Gastroesophageal sphincter (tissue), 4 donors: Measurements from ENCODE around the gene CH25H. TPM values are rescaled to one million over a fixed set of nuclear protein-coding genes. Genes with fewer than 3 reads are reported as not detected.

Experiments
- ATAC-seq: fragments of 150-250 bp; one replicate; pipeline ENCODE4 v1.9.1; 2016; ENCODE audit warnings: mild to moderate bottlenecking, moderate library complexity
- H3K27ac ChIP-seq, 4 donors: fragments of 200-600 bp; sonication (generic) in 3 of 4; 1 replicate in 3 of 4; 2 replicates in 1 of 4; pipeline ENCODE4 v1.5.1; 2016 to 2019
- H3K27me3 ChIP-seq: fragments of 200-600 bp; sonication (generic); one replicate; pipeline ENCODE4 v1.5.1; 2019
- H3K36me3 ChIP-seq, 2 donors: fragments of 200-600 bp; sonication (generic); one replicate each; pipeline ENCODE4 v1.5.1; 2019; ENCODE audit warnings: control low read depth in 1 of 2
- H3K4me1 ChIP-seq, 3 donors: fragments of 200-600 bp; sonication (generic); 1 replicate in 2 of 3; 2 replicates in 1 of 3; pipeline ENCODE4 v1.5.1; 2016 to 2019; ENCODE audit warnings: control low read depth in 2 of 3
- H3K4me3 ChIP-seq, 2 donors: fragments of 200-600 bp; sonication (generic); one replicate each; pipeline ENCODE4 v1.5.1; 2019; ENCODE audit warnings: mild to moderate bottlenecking in 1 of 2, moderate library complexity in 1 of 2
- H3K9me3 ChIP-seq, 3 donors: fragments of 200-600 bp; sonication (generic); one replicate each; pipeline ENCODE4 v1.5.1; 2017 to 2019; ENCODE audit warnings: control low read depth in 2 of 3
- EP300 ChIP-seq: sonication (generic); formaldehyde crosslinking; IDR thresholded peaks from one replicate; pipeline ENCODE4 v1.6.1; 2017; ENCODE audit warnings: antibody characterized with exemption, mild to moderate bottlenecking
- POLR2A ChIP-seq, 2 donors: fragments of 450-650 bp; IDR thresholded peaks; one replicate each; pipeline ENCODE4 v1.6.1; 2017; ENCODE audit warnings: antibody characterized with exemption in 2 of 2, mild to moderate bottlenecking in 2 of 2, moderate library complexity in 1 of 2
- POLR2AphosphoS5 ChIP-seq: sonication (generic); formaldehyde crosslinking; IDR thresholded peaks from one replicate; pipeline ENCODE4 v1.6.1; 2017; ENCODE audit warnings: antibody characterized with exemption
- WGBS, 2 donors: methylation state at CpG; one replicate each; pipeline ENCODE4 v1.1.5; 2018; ENCODE audit warnings: low coverage in 1 of 2; 5-methylcytosine and 5-hydroxymethylcytosine counted together
- total RNA-seq, 4 donors: library from RNA; depleted of rRNA; stranded (reverse); fragments of >200 nt; gene quantifications; one replicate each; pipeline ENCODE4 v1.1.0, GENCODE V29; 2016
- TF ChIP-seq, protein P1 (sequence below), 4 experiments: fragments of 200-600 bp in 2 of 4; fragments of 450-650 bp in 2 of 4; sonication (generic) in 1 of 4; IDR thresholded peaks; one replicate each; pipeline ENCODE4 v1.5.1; 2017 to 2019; ENCODE audit warnings: antibody characterized with exemption in 4 of 4, mild to moderate bottlenecking in 2 of 4, moderate library complexity in 2 of 4

The CH25H gene
- total RNA-seq, 4 donors from 2014 or later, result 0.93 to 16.8 (median 1.5) TPM

DNA sequence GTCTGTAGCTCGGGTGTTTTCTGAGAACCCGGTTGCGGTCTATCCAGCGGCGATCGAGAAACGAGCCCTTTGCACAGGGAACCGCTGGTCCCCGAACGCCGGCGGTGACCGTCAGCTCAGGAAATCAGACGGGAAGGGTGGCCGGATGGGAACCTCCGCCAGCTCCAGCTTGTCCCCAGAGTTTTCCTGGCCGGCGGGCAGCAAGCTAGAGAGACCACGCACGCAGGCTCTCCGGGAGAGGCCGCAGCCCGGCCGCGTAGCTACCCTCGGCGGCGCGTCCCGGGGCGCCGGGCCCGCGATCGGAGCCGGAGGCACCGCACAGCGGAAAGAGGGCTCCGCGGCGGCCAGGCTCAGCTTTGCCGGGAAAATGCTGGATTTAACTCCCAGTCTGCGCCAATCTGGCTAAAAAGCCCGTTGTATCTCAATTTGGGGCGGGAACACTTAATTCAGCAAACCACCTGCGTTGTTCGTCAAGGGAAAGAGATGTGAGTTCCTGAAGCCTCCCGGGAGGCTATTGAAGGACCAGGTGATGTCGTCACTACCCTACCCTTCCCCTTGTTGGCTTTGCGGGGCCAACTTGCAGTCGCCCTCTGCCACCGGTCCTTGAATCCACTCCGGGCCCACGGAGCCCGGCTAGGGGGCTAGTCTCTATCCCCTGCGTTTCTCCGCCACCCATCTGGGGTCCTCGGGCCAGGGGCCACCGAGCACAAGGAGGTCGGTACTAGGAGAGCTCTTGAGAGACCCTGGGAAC lies 859 bp upstream of the CH25H start:
- Histone ChIP-seq H3K27ac (peak overlapping the region; percentile 4 to 83 (median 72)), H3K4me3 (peak overlapping the region; percentile 32 to 58), H3K4me1 (peaks cover 0 to 23% (median 11%) of the 10 kb centered on the region in 3 donors), H3K9me3 (no peaks in the 10 kb centered on the region), H3K36me3 (no peaks in the 10 kb centered on the region), H3K27me3 (no peaks in the 10 kb centered on the region)
- peak; percentile 60 for ATAC-seq
- 60% methylated on average over 1 of the region's 60 CpGs; no CpG with 5 or more reads in 1 of the 2 donors for WGBS, 2 donors
- TF ChIP-seq EP300 (no peak), POLR2AphosphoS5 (peak; percentile 20), POLR2A (IDR thresholded peaks at IDR 0.05) (peak in 1 of 2 donors; percentile 14)

DNA sequence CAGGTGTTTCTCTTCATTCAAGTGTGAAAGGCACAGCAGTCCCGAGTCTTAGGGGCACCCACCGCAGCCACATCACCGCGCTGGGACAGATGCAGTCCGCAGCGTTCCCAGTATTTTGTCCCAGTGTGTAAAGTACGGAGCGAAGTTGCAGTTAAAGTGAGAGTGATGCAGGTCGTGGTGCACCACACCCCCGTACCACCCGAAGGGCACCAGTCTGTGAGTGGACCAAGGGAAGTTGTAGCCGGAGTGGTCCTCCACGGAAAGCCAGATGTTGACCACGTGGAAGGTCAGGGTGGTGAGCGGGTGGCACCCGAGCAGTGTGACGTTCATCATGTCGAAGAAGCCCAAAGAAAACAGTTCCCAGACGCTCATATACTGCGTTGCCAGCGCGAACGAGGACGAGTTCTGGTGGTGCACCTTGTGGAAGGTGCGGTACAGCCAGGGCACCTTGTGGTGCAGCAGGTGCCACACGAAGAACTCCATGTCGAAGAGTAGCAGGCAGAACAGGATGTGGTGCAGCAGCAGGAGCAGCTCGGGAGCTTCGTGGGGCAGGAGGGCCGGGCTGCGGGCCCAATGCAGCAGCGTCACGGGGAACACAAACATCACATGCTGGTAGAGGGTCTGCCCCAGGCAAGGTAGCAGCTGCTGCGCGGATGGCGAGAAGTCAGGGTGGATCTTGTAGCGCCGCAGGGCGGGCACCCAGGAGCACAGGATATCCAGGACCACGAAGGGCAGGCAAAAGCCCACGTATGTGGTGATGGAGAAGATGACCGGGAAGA lies 526 bp downstream of the CH25H start:
- no peaks in the 10 kb centered on the region for H3K9me3 ChIP-seq
- WGBS, 2 donors, result 19 to 25% methylated on average over 17 to 25 of the region's 42 CpGs
- peak overlapping the region; percentile 32 to 58 for H3K4me3 ChIP-seq
- ATAC-seq, result peak; percentile 44
- TF ChIP-seq POLR2A (IDR thresholded peaks at IDR 0.05), result no peak
- TF ChIP-seq, protein P1, sequence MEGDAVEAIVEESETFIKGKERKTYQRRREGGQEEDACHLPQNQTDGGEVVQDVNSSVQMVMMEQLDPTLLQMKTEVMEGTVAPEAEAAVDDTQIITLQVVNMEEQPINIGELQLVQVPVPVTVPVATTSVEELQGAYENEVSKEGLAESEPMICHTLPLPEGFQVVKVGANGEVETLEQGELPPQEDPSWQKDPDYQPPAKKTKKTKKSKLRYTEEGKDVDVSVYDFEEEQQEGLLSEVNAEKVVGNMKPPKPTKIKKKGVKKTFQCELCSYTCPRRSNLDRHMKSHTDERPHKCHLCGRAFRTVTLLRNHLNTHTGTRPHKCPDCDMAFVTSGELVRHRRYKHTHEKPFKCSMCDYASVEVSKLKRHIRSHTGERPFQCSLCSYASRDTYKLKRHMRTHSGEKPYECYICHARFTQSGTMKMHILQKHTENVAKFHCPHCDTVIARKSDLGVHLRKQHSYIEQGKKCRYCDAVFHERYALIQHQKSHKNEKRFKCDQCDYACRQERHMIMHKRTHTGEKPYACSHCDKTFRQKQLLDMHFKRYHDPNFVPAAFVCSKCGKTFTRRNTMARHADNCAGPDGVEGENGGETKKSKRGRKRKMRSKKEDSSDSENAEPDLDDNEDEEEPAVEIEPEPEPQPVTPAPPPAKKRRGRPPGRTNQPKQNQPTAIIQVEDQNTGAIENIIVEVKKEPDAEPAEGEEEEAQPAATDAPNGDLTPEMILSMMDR (IDR thresholded peaks at IDR 0.05), result no peak
- TF ChIP-seq EP300, result no peak
- no peaks in the 10 kb centered on the region for H3K36me3 ChIP-seq
- H3K4me1 ChIP-seq, result peaks cover 0 to 27% (median 11%) of the 10 kb centered on the region in 3 donors
- peak overlapping the region; percentile 4 to 83 (median 72) for H3K27ac ChIP-seq
- H3K27me3 ChIP-seq, result no peaks in the 10 kb centered on the region

DNA sequence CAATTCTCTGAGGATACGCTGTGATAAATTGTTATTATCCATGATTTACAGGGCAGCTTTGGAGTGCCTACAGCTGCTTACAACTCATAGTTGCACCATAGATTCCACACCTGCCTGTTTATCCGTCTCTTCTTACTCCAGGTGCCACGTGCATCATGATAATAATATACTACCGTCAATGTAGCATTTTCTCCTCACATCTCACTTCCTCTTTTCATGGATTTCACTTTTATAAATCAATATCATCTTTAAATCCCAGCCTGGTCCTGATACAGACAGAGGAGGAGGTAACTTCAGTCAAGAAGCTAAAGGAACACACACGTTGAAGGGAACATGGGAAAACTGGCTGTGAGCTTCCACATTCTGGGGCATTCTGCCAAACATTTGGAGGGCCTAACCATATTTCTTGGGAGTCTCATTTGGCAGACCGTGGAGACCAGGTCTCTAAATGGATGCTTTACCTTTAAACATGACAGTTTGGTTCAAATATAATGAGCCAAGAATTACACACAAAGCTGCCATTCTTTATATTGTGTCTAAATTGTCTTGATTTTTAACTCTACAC lies 2.4 kb downstream of the CH25H start:
- no peak for ATAC-seq
- Histone ChIP-seq H3K36me3 (no peaks in the 10 kb centered on the region), H3K27ac (no peak overlapping the region), H3K27me3 (no peaks in the 10 kb centered on the region), H3K4me3 (no peak overlapping the region), H3K9me3 (no peaks in the 10 kb centered on the region), H3K4me1 (peaks cover 0 to 33% (median 11%) of the 10 kb centered on the region in 3 donors)
- WGBS, 2 donors, result 39 to 72% methylated on average over 6 of the region's 6 CpGs
- TF ChIP-seq POLR2AphosphoS5, result no peak
- TF ChIP-seq, protein P1 (IDR thresholded peaks at IDR 0.05), result no peak
- no peak for TF ChIP-seq POLR2A (IDR thresholded peaks at IDR 0.05)
- TF ChIP-seq EP300, result no peak

DNA sequence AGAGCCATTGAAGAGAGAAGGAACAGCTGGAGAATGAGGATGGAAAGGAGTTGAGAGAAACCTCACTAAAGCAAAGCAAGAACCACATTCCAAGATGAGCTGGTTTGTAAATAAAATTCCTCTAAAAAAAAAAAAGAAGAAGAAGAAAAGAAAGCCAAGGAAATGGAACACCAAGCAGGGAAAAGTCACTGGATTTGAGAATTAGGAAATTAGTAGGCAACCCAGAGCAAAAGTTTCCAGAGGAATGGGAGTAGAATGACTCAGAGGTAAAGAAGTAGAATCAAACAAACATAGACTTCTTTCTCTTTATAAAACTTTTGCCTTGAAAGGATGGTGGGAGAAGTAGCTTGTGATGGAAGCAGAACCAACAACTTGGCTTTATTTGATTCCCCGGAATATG lies 3.9 kb downstream of the CH25H start:
- Histone ChIP-seq H3K4me1 (peaks cover 0 to 29% (median 9%) of the 10 kb centered on the region in 3 donors), H3K4me3 (no peak overlapping the region), H3K27me3 (no peaks in the 10 kb centered on the region), H3K36me3 (no peaks in the 10 kb centered on the region), H3K27ac (no peak overlapping the region), H3K9me3 (no peaks in the 10 kb centered on the region)
- TF ChIP-seq POLR2AphosphoS5 (no peak), POLR2A (IDR thresholded peaks at IDR 0.05) (no peak), EP300 (no peak)
- TF ChIP-seq, protein P1 (IDR thresholded peaks at IDR 0.05), result no peak
- no peak for ATAC-seq
- WGBS, 2 donors, result 86 to 91% methylated on average over 1 of the region's 1 CpG

DNA sequence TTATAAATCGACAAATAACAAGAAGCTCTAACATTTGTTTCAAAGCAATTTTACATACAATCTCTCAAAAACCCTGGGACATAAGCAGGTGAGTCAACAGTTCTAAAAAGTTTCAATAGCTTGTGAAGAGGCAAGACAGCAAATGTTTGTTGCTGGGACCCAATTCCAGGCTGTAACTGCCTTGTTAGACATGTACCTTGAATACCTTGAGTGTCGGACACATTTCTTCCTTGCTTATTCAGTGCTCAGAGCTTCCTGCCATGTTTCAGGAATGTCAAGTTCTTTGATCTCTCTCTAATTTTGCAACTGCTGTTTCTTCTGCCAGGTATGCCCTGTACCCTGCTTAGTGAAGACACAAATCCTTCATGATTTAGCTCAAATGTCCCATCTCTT lies 5.1 kb downstream of the CH25H start:
- ATAC-seq, result no peak
- Histone ChIP-seq H3K27me3 (no peaks in the 10 kb centered on the region), H3K27ac (no peak overlapping the region), H3K4me1 (peaks cover 0 to 21% (median 5%) of the 10 kb centered on the region in 3 donors), H3K36me3 (no peaks in the 10 kb centered on the region), H3K4me3 (no peak overlapping the region), H3K9me3 (no peaks in the 10 kb centered on the region)
- TF ChIP-seq, protein P1 (IDR thresholded peaks at IDR 0.05), result no peak
- TF ChIP-seq POLR2A (IDR thresholded peaks at IDR 0.05), result no peak
- no peak for TF ChIP-seq POLR2AphosphoS5
- no peak for TF ChIP-seq EP300
- 92 to 100% methylated on average over 1 to 2 of the region's 2 CpGs for WGBS, 2 donors
